GM21529 (cell line): Measurements from ENCODE around the gene GID4.
"Not testable (repeated sequence)": the region's sequence is repeated elsewhere in the genome, so short reads cannot be mapped to it uniquely, and the experiment has no call there.

Experiments
- ATAC-seq: cut with Tn5 transposase; IDR thresholded peaks from one replicate; pipeline ENCODE4 v1.9.1; 2021; ENCODE audit not compliant: unreplicated experiment

Gene GID4

DNA sequence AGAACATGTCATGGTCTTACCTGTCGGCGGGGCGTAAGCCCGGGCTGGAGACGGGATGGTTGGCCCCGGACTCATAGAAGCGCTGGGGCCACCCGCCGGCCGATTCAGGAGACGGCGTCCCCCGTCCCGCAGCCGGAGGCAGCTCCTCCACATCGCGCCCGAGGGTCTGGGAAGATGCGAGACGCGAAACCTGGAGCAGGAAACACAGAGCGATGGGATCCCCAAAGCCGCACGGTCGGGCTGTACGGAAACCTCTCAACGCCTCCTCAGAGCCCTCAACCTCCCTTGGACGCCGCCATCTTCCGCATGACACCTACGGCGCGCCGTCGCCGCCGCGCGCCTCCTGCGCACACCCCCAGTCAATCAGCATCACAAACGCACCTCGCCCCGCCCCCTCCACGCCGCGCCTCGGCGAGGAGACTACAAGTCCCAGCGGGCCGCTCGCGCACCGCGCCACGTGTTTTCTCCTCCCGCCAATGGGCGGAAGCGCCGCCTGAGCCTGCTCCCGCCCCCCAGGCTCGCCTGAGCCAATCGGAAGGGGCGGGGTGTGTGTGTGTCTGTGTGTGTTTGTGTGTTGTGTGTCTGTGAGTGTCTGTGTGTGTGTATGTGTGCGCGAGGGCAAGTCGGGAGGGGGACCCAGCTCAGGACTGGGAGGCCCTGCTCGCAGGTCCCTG, at the start of gene GID4, which contains the start of gene ATPAF2:
TSS of gene GID4 (plus strand) at position 548 of the 674 bp plus-strand sequence. CDS start at position 605, 57 bp downstream.
TSS of gene ATPAF2 (minus strand) at position 308 of the 674 bp plus-strand sequence. CDS start at position 153, 155 bp downstream.
- peak; percentile 83 for ATAC-seq

DNA sequence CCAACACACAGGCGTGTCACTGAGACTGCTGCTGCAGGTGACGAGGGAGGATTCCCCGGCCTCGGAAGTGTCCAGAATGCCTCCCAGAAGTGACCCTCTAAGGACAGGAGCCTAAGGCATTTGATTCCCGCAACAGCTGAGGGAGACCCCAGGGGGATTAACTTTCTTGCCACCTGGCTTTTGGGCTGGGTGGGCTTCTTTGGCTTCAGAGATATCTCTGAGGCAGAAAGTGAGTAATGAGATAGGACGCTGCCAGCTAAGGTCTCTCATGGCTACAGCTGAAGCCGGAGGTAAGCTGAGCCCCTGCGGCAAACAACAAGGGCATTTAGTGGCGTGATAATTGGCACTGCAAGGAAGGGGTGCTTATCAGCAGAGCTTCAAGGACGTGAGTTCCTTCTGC, 49.6 kb upstream of the GID4 start:
- ATAC-seq, result no peak

DNA sequence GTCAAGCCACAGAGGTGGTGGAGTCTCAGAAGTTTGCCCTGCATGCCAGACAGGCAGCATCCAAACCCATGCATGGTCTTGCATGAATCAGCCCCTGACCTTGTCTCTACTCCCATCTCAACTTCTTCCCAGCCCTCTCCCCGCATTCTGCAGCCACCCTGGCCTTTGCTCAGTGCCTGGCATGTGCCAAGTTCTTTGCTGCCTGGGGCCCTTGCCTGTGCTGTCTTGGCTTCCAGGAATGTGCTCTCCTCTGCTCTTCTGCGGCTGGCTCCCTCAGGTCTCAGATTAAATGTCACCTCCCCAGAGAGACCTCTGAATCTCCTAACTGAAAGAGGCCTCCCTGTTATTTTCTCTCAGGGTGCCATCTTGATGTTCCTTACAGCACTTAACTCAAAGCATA, 48.9 kb upstream of the GID4 start:
- ATAC-seq, result no peak

DNA sequence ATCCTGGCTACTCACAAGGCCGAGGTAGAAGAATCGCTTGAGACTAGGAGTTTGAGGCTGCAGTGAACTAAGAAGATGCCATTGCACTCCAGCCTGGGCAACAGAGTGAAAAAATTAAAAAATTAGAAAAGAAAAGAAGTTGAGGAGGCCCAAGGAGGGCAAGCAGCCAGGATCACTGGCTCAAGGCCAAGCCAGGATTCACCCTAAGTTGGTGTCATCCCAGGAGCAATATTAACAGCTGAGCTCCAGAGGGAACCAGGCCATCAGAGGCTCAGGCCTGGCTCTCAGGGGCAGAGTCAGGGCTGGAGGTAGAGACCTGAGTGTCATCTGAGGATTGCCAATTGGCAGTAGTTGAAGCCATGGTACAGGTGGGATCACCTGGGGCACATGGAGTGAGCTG, 45.8 kb upstream of the GID4 start:
- ATAC-seq, result no peak

DNA sequence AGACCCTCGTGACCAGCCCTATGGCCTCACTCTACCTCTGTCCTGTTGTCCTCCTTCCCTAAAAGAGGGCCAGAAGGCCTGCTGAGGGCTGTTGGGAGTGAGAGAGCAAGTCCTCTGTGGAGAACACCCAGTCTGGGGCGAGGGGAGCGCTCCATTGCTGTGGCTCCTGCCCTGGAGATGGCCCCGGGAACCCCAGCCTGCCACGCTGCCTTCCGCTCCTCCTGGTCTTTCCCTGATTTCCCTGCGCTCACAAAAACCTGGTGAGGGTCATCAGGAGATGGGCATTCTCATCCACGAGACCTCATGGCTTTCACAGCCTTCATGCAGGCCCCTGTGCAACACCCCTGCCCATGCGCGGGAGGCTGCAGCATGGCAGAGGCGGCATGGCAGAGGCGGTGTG, 45.4 kb upstream of the GID4 start:
- no peak for ATAC-seq

DNA sequence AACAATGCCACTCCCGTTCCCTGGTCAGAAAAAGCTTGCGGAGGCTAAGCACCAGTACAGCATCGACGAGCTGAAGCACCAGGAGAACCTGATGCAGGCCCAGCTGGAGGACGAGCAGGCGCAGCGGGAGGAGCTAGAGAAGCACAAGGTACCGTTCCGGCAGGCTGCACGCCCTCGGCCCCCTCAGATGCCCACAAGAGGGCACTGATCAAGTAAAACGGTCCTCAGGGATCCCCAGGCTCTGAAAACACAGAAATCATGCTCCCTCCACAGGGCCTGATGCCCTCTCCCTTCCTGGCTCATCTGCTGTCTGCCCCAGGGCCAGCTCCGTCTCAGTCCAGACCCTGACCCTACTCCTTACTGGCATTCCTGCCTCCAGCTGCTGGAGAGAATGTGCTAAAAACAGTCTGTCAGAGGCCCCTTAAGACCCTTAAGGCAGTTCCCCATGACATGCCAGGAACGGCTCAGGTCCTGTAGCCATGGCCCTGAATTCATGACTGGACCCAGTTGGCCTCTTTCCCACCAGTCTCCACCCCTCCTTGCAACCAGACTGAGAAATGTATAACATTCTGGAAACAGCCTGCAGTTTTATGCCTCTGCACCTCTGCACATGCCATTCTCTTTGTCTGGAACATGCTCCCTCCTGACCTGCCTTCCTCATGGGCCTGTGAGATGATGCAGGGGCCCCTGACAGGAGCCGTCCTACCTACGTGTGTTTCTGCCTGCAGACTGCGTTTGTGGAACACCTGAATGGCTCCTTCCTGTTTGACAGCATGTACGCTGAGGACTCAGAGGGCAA, 44.7 kb upstream of the GID4 start:
- ATAC-seq, result no peak

DNA sequence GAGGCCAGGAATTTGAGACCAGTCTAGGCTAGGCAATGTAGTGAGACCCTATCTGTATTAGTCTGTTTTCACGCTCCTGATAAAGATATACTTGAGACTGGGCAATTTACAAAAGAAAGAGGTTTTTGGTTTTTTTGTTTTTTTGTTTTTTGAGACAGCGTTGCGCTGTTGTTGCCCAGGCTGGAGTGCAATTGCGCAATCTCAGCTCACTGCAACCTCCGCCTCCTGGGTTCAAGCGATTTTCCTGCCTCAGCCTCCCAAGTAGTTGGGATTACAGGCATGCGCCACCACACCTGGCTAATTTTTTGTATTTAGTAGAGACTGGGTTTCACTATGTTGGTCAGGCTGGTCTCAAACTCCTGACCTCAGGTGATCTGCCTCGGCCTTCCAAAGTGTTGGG, 43.3 kb upstream of the GID4 start:
- ATAC-seq, result not testable (repeated sequence)

DNA sequence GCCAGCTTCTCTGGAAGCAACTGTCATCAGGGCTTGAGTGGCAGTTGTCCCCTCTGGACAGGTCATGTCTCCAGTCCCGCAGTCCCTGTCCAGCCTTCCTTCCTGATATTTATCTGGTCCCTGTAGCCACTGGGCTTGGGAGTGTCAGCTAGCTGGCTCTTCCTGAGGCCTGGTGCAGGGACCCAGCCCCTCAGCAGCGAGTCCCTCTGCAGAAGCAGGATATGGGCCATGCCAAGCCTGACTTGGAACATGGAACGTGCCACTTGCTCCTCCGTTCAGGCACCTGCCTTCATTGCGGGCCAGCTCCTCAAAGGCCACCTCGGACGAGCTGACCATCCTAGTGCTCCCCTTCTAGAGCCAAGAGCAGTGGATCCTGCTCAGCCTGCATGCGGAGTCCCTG, 40.3 kb upstream of the GID4 start:
- no peak for ATAC-seq

DNA sequence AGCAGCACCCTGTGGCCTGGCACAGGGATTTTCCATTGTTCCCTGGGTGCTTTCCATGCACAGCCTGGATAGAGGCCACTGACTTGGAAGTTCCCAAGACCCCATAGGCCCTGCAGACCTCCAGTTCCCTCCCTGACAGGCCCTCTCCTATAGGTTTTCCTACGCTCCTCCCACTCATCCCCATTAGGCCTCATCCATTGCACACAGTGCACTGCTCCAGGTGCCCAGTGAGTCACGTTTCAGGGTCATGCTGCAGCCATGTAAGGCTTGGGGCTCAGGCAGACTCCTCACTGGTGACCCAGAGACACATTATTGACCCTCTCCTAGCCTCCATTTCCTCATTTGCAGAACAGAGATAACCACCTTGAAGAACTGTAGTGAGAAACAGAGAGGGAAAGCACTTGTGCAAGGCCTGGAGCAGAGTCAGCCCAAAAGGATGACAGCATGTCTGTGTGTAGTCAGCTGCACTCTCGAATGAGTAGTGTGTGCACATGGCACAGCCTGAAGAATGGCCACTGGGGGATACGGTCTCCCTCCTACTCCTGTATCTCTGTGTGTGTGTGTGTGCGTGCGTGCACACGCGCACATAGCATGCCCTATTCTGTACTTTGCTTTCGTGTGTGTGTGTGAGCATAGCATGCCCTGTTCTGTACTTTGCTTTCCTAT, 39.7 kb upstream of the GID4 start:
- no peak for ATAC-seq

DNA sequence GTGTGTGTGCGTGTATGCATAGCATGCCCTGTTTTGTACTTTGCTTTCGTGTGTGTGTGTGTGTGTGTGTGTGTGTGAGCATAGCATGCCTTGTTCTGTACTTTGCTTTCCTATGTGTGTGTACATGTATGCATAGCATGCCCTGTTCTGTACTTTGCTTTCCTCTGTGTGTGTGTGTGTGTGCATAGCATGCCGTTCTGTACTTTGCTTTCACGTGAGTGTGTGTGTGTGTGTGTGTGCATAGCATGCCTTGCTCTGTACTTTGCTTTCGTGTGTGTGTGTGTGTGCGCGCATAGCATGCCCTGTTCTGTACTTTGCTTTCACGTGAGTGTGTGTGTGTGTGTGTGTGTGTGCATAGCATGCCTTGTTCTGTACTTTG, 39.2 kb upstream of the GID4 start:
- no peak for ATAC-seq

DNA sequence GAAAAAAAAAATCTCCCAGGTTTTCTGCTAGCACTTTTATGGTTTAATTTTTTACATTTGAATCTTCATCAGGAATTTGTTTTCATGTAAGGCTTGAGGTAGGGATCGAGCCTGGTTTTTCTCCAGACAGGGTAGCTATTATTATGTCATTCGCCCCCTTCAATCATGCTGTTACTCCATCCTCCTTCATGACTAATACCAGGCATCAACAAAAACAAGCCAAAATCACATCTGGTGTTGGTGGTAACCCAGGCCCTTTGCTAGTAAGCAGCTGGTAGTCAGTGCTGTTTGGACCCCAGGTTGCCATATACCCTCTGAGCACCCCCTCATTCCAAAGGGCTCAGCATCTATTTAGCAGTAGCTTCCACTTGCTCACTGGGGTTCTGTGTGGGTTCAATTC, 37.0 kb upstream of the GID4 start:
- ATAC-seq, result no peak

DNA sequence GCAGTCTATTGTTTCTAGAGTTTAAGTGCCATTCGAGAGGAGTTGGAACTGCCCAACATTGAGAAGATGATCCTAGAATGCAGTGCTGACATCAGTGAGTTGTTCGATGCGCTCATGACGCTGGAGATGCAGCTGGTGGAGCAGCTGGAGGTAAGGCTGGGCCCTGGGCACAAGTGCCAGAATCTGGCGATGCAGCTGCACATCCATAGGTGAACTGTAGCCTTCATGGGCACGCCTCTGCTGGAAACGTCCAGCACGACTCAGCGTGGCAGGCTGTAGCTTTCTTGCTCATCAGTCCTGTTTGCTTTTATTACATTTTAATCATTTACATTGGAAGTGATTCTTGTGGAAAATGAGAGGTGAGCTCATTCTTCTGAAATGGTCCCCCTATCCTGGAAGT, 34.9 kb upstream of the GID4 start:
- ATAC-seq, result no peak

DNA sequence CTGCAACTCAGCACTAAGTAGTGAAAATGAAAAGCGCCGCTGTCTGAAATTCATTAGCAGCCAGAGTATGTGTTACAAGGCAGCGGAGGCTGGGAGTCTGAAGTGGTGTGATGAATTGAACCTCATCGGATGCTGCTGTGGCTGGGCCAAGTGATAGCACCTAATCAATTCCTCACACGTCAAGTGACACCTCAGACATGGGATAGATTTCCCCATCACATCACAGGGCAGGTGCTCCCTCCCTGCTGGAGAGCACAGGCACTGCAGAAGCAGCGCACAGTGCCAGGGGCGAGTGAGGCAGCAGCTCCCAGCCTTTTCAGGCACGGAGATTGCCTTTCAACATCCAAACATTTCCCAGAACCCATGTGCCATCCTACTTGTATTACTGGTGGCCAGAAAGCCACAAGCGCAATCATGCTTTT, 34.3 kb upstream of the GID4 start:
- no peak for ATAC-seq

DNA sequence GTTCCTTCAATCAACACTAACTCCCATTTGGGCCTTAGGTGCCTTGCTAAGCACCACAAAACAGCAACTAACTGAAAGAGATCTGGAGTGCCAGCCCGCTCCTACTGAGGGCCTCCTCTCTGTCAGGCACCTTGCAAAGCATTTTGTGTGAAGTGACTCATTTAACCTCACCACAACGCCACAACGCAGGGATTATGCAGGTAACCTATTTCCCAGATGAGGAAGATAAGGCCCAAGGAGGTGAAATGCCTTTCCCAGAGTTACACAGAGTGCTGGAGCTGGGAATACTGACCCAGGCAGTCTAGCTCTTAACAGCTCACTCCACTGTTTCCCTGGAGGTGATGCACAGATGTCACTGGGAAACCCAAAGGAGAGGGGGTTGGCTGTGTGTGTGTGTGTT, 33.7 kb upstream of the GID4 start:
- no peak for ATAC-seq

DNA sequence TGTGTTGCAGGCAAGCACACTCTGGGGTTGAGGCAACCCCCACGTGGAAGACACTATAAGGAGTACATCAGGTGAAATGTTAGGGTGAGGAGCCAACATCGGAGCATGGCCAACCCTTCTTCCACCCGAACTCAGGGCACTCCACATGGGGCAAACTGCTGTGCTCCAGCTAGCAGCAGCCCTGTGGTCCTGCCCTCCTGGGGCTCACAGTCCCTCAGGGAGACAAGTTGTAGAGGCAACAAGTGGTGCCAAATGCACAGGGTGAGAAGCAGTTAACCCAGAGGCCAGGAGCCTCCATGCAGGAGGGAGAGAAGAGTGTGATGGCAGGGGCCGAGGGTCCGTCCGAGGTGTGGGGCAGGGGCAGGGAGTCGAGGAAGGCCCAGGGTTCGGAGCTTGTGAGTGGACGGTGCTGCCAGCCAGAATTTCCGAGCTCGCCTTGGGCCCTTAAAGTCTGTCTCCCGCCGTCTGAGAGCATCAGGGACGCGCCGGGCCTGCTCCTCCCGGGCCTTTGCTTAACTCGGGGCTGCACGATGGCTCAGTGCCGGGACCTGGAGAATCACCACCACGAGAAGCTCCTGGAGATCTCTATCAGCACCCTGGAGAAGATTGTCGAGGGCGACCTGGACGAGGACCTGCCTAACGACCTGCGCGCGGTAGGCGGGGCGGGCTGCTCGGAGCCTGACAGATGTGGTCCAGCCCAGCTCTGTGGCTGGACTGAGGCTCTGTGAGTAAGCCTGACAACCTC, 32.5 kb upstream of the GID4 start:
- no peak for ATAC-seq

DNA sequence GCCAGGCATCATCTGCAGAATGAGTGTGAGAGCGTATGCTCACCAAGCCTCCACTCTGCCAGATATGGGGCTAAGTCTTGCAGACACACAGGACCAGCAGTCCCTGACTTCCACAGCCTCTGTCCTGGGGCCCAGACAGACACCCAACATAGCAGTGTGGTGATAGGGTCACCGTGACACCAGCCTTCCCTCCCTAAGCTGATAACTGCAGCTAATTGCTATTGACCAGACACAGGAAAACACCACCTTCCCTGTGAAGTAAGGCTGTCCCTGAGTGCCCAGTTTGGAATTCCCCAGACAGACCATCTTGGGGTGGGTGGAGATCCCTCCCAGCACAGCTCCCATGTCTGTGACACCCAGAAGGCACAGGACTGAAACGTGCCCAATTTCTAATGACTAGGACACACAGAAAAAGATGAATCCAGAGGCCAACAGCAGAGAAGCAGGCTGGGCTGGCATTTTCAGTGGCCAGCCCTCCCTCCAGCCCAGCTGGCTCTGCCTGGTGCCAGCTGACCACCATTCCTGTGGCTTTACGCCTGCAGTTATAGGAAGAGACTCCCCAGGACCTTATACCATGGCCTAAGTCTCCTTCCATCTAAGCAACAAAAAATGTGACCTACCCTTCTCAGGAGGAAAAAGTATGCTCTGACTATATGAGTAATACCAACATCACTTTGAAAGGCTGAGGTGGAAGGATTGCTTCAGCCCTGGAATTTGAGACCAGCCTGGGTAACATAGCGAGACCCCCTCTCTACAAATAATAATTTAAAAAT, 30.5 kb upstream of the GID4 start:
- no peak for ATAC-seq

DNA sequence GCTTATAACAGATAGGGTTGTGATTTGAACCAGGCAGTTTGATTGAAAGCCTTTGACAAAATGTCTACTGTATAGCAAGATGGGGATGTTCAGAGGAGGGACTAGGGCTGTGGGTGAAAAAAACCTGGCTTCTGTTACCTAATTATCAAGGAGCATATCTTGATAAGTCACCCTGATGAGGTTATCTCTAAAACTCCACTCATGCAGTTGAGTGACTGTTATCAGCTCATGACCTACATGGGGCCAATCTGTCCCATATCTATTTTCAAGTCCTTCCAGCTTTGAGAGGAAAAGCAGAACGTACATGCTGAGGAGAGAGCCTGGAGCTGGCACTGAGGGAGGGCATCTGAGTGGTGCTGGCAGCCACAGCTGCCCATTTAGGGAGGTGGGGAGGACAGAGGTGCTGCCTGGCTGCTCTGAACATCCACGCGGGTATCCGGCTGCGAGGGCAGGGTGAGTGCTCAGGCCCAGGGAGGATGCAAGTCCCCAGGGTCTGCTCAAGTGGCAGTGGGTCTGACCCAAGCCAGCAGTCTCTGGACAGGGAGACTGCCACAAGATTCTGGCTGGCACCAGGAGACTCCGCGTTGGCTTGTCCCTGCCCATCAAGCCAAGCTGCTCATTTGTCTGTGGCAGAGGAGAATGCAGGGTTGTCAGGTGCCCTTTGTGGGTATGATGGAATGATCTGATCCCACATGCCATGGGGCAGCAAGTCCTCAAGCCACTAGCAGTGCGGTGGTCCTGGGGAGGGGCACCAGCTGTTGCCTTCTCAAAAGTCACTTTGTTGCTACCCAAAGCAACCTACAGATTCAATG, 29.4 kb upstream of the GID4 start:
- ATAC-seq, result no peak

DNA sequence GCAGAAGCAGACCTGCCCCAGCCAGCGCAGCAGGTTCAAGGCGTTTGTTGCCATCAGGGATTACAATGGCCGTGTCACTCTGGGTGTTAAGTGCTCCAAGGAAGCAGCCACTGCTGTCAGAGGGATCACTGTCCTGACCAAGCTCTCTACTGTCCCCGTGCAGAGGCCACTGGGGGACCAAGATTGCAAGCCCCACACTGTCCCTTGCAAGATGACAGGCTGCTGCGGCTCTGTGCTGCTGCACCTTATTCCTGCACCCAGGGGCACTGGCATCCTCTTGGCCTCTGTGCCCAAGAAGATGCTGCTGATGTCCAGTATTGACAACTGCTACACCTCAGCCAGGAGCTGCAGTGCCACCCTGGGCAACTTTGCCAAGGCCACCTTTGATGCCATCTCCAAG, 27.9 kb upstream of the GID4 start:
- ATAC-seq, result no peak

DNA sequence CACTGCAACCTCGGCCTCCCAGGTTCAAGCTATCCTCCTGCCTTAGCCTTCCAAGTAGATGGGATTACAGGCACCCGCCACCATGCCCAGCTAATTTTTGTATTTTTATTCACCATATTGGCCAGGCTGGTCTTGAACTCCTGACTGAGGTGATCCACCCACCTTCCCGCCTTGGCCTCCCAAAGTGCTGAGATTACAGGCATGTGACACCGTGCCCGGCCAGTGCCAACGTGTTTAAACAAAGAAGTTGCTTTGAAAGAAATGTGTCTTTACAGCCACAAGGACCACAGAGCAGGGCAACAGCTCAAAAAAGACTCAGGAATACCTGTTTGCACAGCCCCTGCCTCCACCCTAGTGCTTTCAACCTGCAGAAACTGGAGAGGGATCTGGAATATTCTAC, 25.2 kb upstream of the GID4 start:
- no peak for ATAC-seq

DNA sequence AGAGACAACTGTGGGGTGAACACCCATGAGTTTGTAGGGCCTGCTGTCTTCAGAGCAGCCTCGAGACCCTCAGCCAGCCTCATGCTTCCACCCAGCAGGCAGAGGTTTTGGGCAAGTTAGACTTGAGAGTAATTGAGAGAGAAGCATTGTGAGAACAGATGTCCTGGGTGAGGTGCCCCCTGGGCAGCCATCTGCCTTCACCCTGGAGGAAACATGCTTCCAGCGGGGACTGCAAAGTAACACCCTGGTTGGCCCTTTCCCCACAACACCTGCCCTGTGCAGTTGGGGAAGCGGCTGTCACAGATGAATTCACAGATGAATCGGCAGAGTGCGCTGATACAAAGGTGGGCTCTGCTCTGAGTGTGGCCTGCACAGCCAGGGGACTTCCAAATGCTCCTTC, 23.6 kb upstream of the GID4 start:
- no peak for ATAC-seq
